Vein endothelial cell (primary cell): ENCODE results near the gene LPCAT3. TPM values are rescaled to one million over a fixed set of nuclear protein-coding genes. Genes with fewer than 3 reads are reported as not detected.
A peak's percentile ranks its signal among the peaks of the same experiment; 100 is the strongest.

Experiments
- small RNA-seq: library from RNA; depleted of rRNA; stranded (forward); fragments of <200 nt; gene quantifications from one replicate; pipeline ENCODE3, GENCODE V24; 2012
- total RNA-seq: library from RNA; depleted of rRNA; stranded (reverse); fragments of >200 nt; gene quantifications from 2 replicates; pipeline ENCODE4 v1.2.3, GENCODE V29; 2012

LPCAT3 gene
- 7.8 and 13.4 TPM in 2 replicates for total RNA-seq

GRCh38 chr12:7018350-7019042, at the start of gene LPCAT3:
LPCAT3 (minus strand) TSS chr12:7018476; CDS start chr12:7018424, 52 bp downstream.

GRCh38 chr12:7060353-7060954, 42.2 kb upstream of the LPCAT3 start, which contains the start of gene C1S:
C1S (plus strand) TSS chr12:7060718; CDS start chr12:7061913, 1,195 bp downstream.

GRCh38 chr12:6950811-6951540, 67.3 kb downstream of the LPCAT3 start, which contains the start of gene PTPN6:
PTPN6 (plus strand) TSS chr12:6951356; CDS start chr12:6951513, 157 bp downstream.

GRCh38 chr12:6943722-6944380, 74.4 kb downstream of the LPCAT3 start, which contains the start of the genes C12orf57 and RNU7-1:
C12orf57 (plus strand) TSS chr12:6944022; CDS start chr12:6944122, 100 bp downstream.
RNU7-1 (plus strand) TSS chr12:6943816.

GRCh38 chr12:6927379-6928021, 90.8 kb downstream of the LPCAT3 start, which contains the start of gene ATN1:
ATN1 (plus strand) TSS chr12:6927959; CDS start chr12:6934002, 6,043 bp downstream.

Small RNA genes within 50 kb of the gene (small RNA-seq; reads per million reads assigned to genes)
- not detected for gene AC006512.1
- 10.0 reads per million, percentile 96 among the genes with 10 or more reads in this experiment for gene MIR141
- 156 reads per million, percentile 99 among the genes with 10 or more reads in this experiment for gene MIR200C
- not detected for gene RNU7-1
- gene SCARNA12 = 2.6 reads per million, percentile 85 among the genes with 10 or more reads in this experiment

Other genes with a start within 250 kb of the LPCAT3 start
- 0.10 and 0.33 TPM in 2 replicates for gene LAG3, start 246.0 kb downstream of the LPCAT3 start, total RNA-seq
- gene CD4, start 228.9 kb downstream of the LPCAT3 start, total RNA-seq = not detected in 2 replicates
- 3.4 and 6.5 TPM in 2 replicates for gene GPR162, start 196.7 kb downstream of the LPCAT3 start, total RNA-seq
- gene P3H3, start 190.1 kb downstream of the LPCAT3 start, total RNA-seq = 43.7 and 58.1 TPM in 2 replicates
- 2.6 and 2.9 TPM in 2 replicates for gene GNB3, start 177.6 kb downstream of the LPCAT3 start, total RNA-seq
- 8.2 and 21.6 TPM in 2 replicates for gene CDCA3, start 167.2 kb downstream of the LPCAT3 start, total RNA-seq
- gene USP5, start 166.3 kb downstream of the LPCAT3 start, total RNA-seq = 93.1 and 105 TPM in 2 replicates
- 757 and 836 TPM in 2 replicates for gene TPI1, start 150.9 kb downstream of the LPCAT3 start, total RNA-seq
- 3.3 and 4.3 TPM in 2 replicates for gene SPSB2, start 145.2 kb downstream of the LPCAT3 start, total RNA-seq
- gene LRRC23, start 113.7 kb downstream of the LPCAT3 start, total RNA-seq = 2.5 and 2.9 TPM in 2 replicates
- gene ENO2, start 103.9 kb downstream of the LPCAT3 start, total RNA-seq = 3.1 and 5.6 TPM in 2 replicates
- 14.9 and 17.3 TPM in 2 replicates for gene ATN1, start 90.5 kb downstream of the LPCAT3 start, total RNA-seq
- not detected in 2 replicates for gene RNU7-1, start 74.7 kb downstream of the LPCAT3 start, total RNA-seq
- gene C12orf57, start 74.5 kb downstream of the LPCAT3 start, total RNA-seq = 62.0 and 91.1 TPM in 2 replicates
- 1.2 and 2.0 TPM in 2 replicates for gene PTPN6, start 67.1 kb downstream of the LPCAT3 start, total RNA-seq
- 257 and 283 TPM in 2 replicates for gene PHB2, start 47.8 kb downstream of the LPCAT3 start, total RNA-seq
- gene EMG1, start 47.6 kb downstream of the LPCAT3 start, total RNA-seq = 31.0 and 36.5 TPM in 2 replicates
- gene C1S, start 42.2 kb upstream of the LPCAT3 start, total RNA-seq = 0.48 and 0.98 TPM in 2 replicates
- 0.65 and 1.1 TPM in 2 replicates for gene C1R, start 74.0 kb upstream of the LPCAT3 start, total RNA-seq
- gene C1RL, start 90.7 kb upstream of the LPCAT3 start, total RNA-seq = 26.7 and 40.5 TPM in 2 replicates
- not detected in 2 replicates for gene RBP5, start 110.4 kb upstream of the LPCAT3 start, total RNA-seq
- gene CLSTN3, start 111.9 kb upstream of the LPCAT3 start, total RNA-seq = 22.8 and 30.4 TPM in 2 replicates
- 31.0 and 36.3 TPM in 2 replicates for gene PEX5, start 171.2 kb upstream of the LPCAT3 start, total RNA-seq